WTC11 (cell line): Measurements from ENCODE around the gene ABCC11.

ENCODE experiments used
- CTCF ChIP-seq: fragments of 200-600 bp; IDR thresholded peaks from 2 replicates; pipeline ENCODE4 v1.8.0; 2022; ENCODE audit warnings: antibody characterized with exemption
- EMX1 ChIP-seq: fragments of 250-450 bp; sonication (Bioruptor Pico); IDR thresholded peaks from 2 replicates; pipeline ENCODE4 v1.8.0; 2021; ENCODE audit warnings: mild to moderate bottlenecking
- ETV6 ChIP-seq: sonication (generic); formaldehyde crosslinking; IDR thresholded peaks from 2 replicates; pipeline ENCODE4 v1.8.1; 2022; ENCODE audit warnings: mild to moderate bottlenecking, missing genetic modification reagents
- FOXP1 ChIP-seq: sonication (generic); formaldehyde crosslinking; IDR thresholded peaks from 2 replicates; pipeline ENCODE4 v1.8.0; 2022; ENCODE audit warnings: missing genetic modification reagents, mild to moderate bottlenecking, moderate library complexity, borderline replicate concordance
- MYBL2 ChIP-seq: sonication (generic); formaldehyde crosslinking; IDR thresholded peaks from 2 replicates; pipeline ENCODE4 v1.8.1; 2023; ENCODE audit warnings: mild to moderate bottlenecking, moderate library complexity, missing genetic modification reagents
- NFATC4 ChIP-seq: fragments of 250-450 bp; sonication (Bioruptor Pico); IDR thresholded peaks from 2 replicates; pipeline ENCODE4 v1.9.0; 2021; ENCODE audit warnings: mild to moderate bottlenecking
- SP1 ChIP-seq: sonication (generic); formaldehyde crosslinking; conservative IDR thresholded peaks from 2 replicates; pipeline ENCODE4 v1.8.1; 2022; ENCODE audit warnings: missing genetic modification reagents
- ZBTB43 ChIP-seq: sonication (generic); formaldehyde crosslinking; IDR thresholded peaks from 2 replicates; pipeline ENCODE4 v1.8.1; 2023; ENCODE audit warnings: mild to moderate bottlenecking, missing genetic modification reagents
- TF ChIP-seq, protein P1 (sequence below): fragments of 250-450 bp; sonication (Bioruptor Pico); IDR thresholded peaks from 2 replicates; pipeline ENCODE4 v2.1.2; 2022; ENCODE audit warnings: mild to moderate bottlenecking, moderate library complexity
- TF ChIP-seq, protein P2 (sequence below): sonication (generic); formaldehyde crosslinking; conservative IDR thresholded peaks from 2 replicates; pipeline ENCODE4 v1.8.1; 2022; ENCODE audit warnings: mild to moderate bottlenecking, missing genetic modification reagents
- TF ChIP-seq, protein P3 (sequence below): sonication (generic); formaldehyde crosslinking; conservative IDR thresholded peaks from 2 replicates; pipeline ENCODE4 v1.8.1; 2023; ENCODE audit warnings: mild to moderate bottlenecking, low read depth, missing genetic modification reagents, moderate library complexity
- TF ChIP-seq, protein P4 (sequence below): sonication (generic); formaldehyde crosslinking; IDR thresholded peaks from 2 replicates; pipeline ENCODE4 v1.8.1; 2022; ENCODE audit warnings: low read depth, missing genetic modification reagents, borderline replicate concordance

DNA sequence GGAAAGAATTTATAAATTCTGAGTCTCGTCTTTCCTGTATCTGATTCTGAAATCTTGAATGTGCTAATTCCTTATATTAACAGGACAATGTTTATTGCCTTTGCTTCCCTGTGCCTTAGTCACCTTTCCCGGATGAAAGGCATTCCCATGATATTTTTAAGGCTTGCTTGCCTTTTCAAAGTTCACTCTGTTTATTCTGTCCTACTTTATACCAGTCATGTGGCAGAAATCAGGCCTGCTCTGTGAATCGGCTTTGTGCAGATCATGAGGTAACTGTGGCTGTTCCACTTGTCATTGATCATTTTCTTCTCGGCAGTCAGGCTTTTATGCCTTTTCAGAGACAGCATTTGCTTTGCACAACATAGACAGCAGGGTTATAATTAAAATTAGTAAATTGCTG, 28.8 kb upstream of the ABCC11 start:
- TF ChIP-seq CTCF (no peak), MYBL2 (CRISPR knock-in tag) (no peak), FOXP1 (CRISPR knock-in tag) (no peak), ETV6 (CRISPR knock-in tag) (no peak), EMX1 (no peak), ZBTB43 (no peak), SP1 (CRISPR knock-in tag) (no peak), NFATC4 (CRISPR knock-in tag) (no peak)
- TF ChIP-seq, protein P1, sequence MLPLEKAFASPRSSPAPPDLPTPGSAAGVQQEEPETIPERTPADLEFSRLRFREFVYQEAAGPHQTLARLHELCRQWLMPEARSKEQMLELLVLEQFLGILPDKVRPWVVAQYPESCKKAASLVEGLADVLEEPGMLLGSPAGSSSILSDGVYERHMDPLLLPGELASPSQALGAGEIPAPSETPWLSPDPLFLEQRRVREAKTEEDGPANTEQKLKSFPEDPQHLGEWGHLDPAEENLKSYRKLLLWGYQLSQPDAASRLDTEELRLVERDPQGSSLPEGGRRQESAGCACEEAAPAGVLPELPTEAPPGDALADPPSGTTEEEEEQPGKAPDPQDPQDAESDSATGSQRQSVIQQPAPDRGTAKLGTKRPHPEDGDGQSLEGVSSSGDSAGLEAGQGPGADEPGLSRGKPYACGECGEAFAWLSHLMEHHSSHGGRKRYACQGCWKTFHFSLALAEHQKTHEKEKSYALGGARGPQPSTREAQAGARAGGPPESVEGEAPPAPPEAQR (CRISPR knock-in tag), result no peak
- TF ChIP-seq, protein P2, sequence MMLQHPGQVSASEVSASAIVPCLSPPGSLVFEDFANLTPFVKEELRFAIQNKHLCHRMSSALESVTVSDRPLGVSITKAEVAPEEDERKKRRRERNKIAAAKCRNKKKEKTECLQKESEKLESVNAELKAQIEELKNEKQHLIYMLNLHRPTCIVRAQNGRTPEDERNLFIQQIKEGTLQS (CRISPR knock-in tag), result no peak
- TF ChIP-seq, protein P3, sequence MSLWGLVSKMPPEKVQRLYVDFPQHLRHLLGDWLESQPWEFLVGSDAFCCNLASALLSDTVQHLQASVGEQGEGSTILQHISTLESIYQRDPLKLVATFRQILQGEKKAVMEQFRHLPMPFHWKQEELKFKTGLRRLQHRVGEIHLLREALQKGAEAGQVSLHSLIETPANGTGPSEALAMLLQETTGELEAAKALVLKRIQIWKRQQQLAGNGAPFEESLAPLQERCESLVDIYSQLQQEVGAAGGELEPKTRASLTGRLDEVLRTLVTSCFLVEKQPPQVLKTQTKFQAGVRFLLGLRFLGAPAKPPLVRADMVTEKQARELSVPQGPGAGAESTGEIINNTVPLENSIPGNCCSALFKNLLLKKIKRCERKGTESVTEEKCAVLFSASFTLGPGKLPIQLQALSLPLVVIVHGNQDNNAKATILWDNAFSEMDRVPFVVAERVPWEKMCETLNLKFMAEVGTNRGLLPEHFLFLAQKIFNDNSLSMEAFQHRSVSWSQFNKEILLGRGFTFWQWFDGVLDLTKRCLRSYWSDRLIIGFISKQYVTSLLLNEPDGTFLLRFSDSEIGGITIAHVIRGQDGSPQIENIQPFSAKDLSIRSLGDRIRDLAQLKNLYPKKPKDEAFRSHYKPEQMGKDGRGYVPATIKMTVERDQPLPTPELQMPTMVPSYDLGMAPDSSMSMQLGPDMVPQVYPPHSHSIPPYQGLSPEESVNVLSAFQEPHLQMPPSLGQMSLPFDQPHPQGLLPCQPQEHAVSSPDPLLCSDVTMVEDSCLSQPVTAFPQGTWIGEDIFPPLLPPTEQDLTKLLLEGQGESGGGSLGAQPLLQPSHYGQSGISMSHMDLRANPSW (CRISPR knock-in tag), result no peak
- TF ChIP-seq, protein P4, sequence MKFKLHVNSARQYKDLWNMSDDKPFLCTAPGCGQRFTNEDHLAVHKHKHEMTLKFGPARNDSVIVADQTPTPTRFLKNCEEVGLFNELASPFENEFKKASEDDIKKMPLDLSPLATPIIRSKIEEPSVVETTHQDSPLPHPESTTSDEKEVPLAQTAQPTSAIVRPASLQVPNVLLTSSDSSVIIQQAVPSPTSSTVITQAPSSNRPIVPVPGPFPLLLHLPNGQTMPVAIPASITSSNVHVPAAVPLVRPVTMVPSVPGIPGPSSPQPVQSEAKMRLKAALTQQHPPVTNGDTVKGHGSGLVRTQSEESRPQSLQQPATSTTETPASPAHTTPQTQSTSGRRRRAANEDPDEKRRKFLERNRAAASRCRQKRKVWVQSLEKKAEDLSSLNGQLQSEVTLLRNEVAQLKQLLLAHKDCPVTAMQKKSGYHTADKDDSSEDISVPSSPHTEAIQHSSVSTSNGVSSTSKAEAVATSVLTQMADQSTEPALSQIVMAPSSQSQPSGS (CRISPR knock-in tag), result no peak
